KBM-7 (cell line): ENCODE results near the gene JCAD.

Source experiments
- DNase-seq: peaks from one replicate; pipeline ENCODE4 v3.0.0-alpha.2; 2015
- in situ Hi-C: fragments of 300-500 bp; cut with MboI; formaldehyde crosslinking; loops from 2 replicates; pipeline ENCODE4 v1.14.3; 2020; ENCODE audit warnings: low sequenced_read_pairs, low pct_unique_long_range_greater_than_20kb, mixed read lengths

The JCAD gene

GRCh38 chr10:30051220-30051619 is 8.2 kb downstream of the JCAD start:
- in situ Hi-C loops = no loop called here
- no peak for DNase-seq

- DNase-seq = no peak
- in situ Hi-C loops = no loop called here
Measured at GRCh38 chr10:30050411-30050810, 9.0 kb downstream of the JCAD start.

- DNase-seq = peak; percentile 66
- in situ Hi-C loops = no loop called here
Measured at GRCh38 chr10:30048768-30049517, 10.4 kb downstream of the JCAD start.

GRCh38 chr10:30047924-30048531 is 11.4 kb downstream of the JCAD start:
- DNase-seq = no peak

GRCh38 chr10:30047430-30047829 is 12.0 kb downstream of the JCAD start:
- in situ Hi-C loops = no loop called here
- no peak for DNase-seq

More at GRCh38 chr10:30047924-30048531, 11.4 kb downstream of the JCAD start:
- in situ Hi-C loops = no loop called here

GRCh38 chr10:30046476-30046875 is 12.9 kb downstream of the JCAD start:
- no peak for DNase-seq
- in situ Hi-C loops = no loop called here

- in situ Hi-C loops = no loop called here
- DNase-seq = no peak
Measured at GRCh38 chr10:30045961-30046360, 13.4 kb downstream of the JCAD start.

- DNase-seq = no peak
- in situ Hi-C loops = no loop called here
Measured at GRCh38 chr10:30043476-30044270, 15.7 kb downstream of the JCAD start.

GRCh38 chr10:30042820-30043219 is 16.6 kb downstream of the JCAD start:
- DNase-seq = no peak
- in situ Hi-C loops = no loop called here

- peak; percentile 62 for DNase-seq
- in situ Hi-C loops = no loop called here
Measured at GRCh38 chr10:30041196-30042105, 17.9 kb downstream of the JCAD start.

GRCh38 chr10:30040597-30040996 is 18.8 kb downstream of the JCAD start:
- in situ Hi-C loops = no loop called here
- no peak for DNase-seq

- DNase-seq = no peak
- in situ Hi-C loops = no loop called here
Measured at GRCh38 chr10:30039988-30040387, 19.4 kb downstream of the JCAD start.

GRCh38 chr10:30039567-30039966 is 19.8 kb downstream of the JCAD start:
- DNase-seq = no peak
- in situ Hi-C loops = no loop called here

- in situ Hi-C loops = no loop called here
- DNase-seq = no peak
Measured at GRCh38 chr10:30038781-30039536, 20.4 kb downstream of the JCAD start.

- DNase-seq = no peak
- in situ Hi-C loops = no loop called here
Measured at GRCh38 chr10:30037620-30038336, 21.6 kb downstream of the JCAD start.

GRCh38 chr10:30036811-30037210 is 22.6 kb downstream of the JCAD start:
- no peak for DNase-seq
- in situ Hi-C loops = no loop called here

- in situ Hi-C loops = no loop called here
- DNase-seq = no peak
Measured at GRCh38 chr10:30036341-30036740, 23.0 kb downstream of the JCAD start.
